Measurements from ENCODE around the gene GJA1.

GJA1 gene

DNA sequence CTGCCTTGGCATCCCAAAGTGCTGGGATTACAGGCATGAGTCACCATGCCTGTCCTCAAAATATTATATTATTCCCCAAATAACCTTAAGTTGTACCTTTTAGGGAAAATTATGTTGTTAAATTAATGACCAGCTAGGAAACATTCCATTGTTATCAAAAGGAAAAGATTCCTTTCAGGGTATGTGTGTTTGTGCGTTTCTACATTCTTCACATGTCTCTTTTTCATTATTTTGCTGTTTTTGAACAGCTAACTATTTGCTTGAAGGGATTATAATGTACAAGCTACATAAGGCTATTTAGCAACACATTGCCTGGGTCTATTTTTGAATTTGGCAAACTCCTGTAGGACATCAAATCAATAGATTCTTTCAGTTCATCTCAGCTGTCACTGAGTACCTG lies 57.1 kb downstream of the GJA1 start:
- DNase-seq = no peak

DNA sequence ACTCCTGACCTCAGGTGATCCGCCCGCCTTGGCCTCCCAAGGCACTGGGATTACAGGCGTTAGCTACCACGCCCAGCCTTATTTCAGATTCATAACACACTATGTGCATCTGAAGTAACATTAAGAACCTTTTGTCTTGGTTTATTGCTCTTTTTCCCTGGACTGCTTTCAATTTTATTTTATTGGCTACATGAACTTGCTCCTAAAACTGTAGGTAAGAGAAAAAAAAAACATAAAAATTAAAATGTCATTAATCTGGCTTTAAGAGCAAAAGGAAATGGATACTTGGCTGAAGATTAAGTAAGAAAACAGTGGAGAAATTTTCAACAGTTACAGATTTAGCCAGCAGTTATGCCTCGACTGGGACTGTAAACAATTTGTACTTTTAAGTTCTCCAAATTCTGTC lies 62.5 kb downstream of the GJA1 start:
- DNase-seq = no peak

DNA sequence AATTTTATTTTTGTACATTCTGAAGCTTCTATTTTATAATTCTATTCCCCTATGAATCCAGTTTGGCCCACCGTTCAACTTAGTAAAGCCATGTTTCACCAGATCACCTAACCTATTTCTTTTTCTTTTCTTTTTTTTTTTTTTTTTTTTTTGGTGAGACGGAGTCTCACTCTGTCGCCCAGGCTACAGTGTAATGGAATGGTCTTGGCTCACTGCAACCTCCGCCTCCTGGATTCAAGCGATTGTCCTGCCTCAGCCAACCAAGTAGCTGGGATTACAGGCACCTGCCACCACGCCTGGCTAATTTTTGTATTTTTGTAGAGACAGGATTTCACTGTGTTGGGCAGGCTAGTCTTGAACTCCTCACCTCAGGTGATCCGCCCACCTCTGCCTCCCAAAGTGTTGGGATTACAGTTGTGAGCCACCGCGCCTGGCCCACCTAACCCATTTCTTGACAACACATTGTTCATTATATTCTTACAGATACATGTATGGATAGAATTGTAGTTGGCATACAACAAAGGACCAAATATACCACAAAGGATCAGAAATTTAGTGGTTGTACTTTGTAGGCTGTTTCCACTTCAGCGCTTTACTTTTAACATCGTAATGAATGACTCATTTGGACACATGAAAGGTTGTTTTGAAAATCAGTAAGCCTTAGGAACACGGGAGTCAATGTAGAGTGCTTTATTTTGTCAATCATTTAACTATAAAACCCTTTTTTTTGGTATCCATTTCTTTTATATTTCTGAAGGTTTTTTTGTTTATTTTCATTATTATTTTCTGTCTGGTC lies 63.2 kb downstream of the GJA1 start:
- no peak for DNase-seq

All from CD4-positive, alpha-beta T cell treated with Interleukin-1 beta for 1 hour (primary cell).